AG09319 (cell line): ENCODE measurements around the gene CLK2.

Experiments
- DNase-seq: peaks from one replicate; pipeline ENCODE4 v3.0.0-alpha.2; 2010; ENCODE audit warnings: low read depth; ENCODE audit errors: extremely low read depth
- CTCF ChIP-seq: IDR thresholded peaks from 2 replicates; pipeline ENCODE4 v1.5.1; 2011; ENCODE audit warnings: low read depth, mild to moderate bottlenecking, inconsistent platforms, low read length, moderate library complexity

Gene CLK2

GRCh38 chr1:155304558-155305063, 31.3 kb upstream of the CLK2 start:
- TF ChIP-seq CTCF = no peak
- DNase-seq = no peak

DNA sequence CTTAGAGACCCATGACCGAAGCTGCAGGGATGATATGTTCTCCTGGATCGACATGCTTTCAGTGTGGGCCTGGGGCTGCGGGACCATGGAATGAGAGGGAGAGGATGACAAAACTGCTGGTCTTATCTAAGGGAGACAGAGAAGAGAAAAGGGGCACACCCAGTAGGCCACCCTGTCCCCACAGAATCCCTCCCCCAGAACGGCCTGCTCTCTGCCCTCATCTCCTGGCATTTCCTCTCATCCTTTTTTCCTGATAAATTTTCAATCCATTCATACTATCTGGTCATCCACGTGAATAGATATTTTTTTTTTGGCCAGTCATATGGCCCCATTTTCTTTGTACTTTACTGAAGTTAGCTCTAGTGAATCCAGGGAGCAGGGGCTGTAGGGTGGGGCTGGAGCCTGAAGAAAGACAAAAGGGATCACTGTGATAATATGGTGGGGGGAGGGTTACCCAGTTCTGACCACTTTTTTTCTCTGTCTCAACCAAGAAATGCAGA, 28.1 kb upstream of the CLK2 start, which contains the start of gene PKLR:
Gene PKLR (minus strand): TSS at position 97 of the 500 bp plus-strand sequence. CDS start 43 bp downstream, at position 54.
- no peak for DNase-seq
- TF ChIP-seq CTCF = no peak

DNA sequence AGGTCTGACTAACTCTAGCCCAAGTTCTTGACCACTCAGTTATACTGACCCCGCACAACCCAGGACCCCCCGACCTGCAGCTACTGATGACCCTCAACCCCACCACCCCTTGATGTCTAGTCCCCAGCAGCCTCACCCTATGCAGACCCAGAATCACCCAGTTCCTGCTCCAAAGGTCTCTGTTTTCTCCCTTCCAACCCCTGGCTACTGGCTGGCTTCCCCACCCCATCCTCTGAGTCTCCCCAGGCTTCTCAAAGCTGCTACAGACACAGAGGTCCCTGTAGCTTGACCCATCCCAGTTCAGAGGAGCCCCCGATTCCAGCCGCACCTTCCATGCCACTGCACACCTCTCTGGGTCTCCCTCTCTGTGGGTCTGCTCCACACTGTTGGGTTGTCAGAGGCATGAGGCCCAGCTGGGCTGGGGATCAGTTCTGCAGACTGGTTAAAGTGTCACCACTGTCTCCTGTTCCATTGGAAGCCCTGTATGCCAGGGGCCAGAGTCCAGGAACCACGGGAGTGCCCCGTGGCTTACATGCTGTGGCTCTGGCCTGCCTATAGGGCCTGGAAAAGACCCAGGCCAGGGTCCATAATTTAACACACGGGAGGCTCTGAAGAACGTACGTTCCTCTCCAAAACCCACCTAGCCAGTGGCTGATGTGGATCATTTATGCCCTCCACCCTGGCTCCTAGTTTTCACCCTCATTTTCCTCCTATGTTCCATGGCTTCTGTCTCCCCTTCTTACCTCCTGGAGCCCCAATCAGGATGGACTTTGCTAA, 27.4 kb upstream of the CLK2 start:
- no peak for TF ChIP-seq CTCF
- no peak for DNase-seq

- TF ChIP-seq CTCF = no peak
- no peak for DNase-seq
Measured at GRCh38 chr1:155300024-155300423, 26.7 kb upstream of the CLK2 start.

- no peak for TF ChIP-seq CTCF
- DNase-seq = no peak
Measured at GRCh38 chr1:155297384-155297783, 24.1 kb upstream of the CLK2 start.

- no peak for DNase-seq
- TF ChIP-seq CTCF = no peak
Measured at GRCh38 chr1:155296661-155297060, 23.4 kb upstream of the CLK2 start.

DNA sequence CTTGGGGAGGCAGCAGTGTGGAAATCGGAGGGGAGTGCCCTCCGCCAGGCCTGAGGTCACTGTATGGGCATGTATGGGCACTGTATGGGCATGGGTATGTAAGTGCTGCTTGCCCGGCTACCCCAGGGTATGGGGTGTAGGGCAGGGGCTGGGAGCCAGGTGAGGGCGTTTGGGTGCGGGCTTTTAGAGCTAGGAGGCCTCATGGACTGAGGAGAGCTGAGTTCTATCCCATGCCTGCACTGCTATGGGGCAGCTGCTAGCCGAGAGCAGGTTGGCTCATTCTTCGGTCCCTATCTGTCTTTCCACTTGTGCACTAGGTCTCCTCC, 22.6 kb upstream of the CLK2 start:
- TF ChIP-seq CTCF = no peak
- no peak for DNase-seq
